NT2/D1 (cell line): Measurements from ENCODE around the gene SLC9A8.

Experiments
- YY1 ChIP-seq: IDR thresholded peaks from 2 replicates; pipeline ENCODE4 v1.6.1; 2011; ENCODE audit not compliant: insufficient read length, insufficient read depth
- ZNF274 ChIP-seq: IDR thresholded peaks from 2 replicates; pipeline ENCODE4 v1.6.1; 2011; ENCODE audit warnings: mild to moderate bottlenecking, low read depth, low read length

DNA sequence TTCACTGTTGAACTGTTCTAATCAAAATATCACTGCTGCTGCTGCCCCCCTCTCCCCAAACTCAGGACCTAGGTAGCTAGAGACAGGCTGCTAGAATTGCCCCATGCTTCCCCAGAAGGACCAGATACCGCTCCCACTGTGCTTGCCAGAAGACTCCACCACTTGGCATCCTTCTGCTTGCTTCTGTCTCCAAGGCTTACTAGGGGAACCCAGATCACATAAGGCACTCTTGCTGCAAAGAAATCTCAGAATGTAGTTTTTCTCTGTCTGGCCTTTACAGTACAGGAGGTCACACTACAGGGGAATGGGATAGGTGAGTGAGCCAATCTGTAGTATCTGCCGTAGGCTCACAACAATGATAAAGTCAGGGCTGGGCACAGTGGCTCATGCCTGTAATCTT, 21.5 kb upstream of the SLC9A8 start:
- TF ChIP-seq ZNF274 (no peak), YY1 (no peak)
